Stimulated activated naive CD4-positive, alpha-beta T cell treated with Interleukin-2 at 50 U/mL for 16 hours (primary cell): ENCODE results near the gene NFIX.

Experiments
- DNase-seq: peaks from one replicate; lab custom pipeline; 2025; lab: John Stamatoyannopoulos, UW

Gene NFIX

DNA sequence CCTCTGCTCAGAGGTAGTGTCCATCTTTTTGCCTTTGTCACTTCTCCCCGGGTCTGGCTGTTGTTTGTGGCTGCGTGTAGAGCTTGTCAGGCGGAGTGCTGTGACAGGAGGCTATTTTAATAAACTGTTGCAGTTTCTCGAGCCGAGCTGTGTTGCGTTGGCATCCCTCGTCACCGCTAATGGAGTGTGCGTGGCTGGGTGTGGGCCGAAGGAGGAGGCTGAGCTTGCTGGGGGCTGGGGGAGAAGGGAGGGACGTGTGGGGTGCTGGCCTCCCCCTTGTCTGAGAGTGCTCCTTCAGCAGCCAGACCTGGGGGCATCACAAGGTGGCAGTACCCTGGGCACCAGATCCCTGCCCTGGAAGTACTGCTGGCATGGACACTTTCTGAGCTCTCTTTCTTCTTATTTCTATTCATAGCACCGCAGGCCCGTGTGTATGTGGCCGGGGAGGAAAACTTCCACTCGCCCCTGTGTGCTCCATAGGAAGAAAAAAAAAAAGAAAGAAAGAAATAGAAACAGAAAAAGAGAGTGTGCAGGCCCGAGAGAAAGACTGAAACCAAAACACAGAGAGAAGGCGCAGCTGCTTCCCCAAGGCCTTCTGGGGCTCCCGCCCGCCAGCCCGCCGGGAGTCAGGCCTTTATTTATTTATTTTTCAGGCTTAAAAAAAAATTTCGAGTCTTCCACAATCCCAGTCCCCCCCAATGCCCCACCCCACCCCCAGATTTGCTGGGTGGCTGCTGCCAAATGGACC lies 27.0 kb downstream of the NFIX start:
- DNase-seq = no peak

DNA sequence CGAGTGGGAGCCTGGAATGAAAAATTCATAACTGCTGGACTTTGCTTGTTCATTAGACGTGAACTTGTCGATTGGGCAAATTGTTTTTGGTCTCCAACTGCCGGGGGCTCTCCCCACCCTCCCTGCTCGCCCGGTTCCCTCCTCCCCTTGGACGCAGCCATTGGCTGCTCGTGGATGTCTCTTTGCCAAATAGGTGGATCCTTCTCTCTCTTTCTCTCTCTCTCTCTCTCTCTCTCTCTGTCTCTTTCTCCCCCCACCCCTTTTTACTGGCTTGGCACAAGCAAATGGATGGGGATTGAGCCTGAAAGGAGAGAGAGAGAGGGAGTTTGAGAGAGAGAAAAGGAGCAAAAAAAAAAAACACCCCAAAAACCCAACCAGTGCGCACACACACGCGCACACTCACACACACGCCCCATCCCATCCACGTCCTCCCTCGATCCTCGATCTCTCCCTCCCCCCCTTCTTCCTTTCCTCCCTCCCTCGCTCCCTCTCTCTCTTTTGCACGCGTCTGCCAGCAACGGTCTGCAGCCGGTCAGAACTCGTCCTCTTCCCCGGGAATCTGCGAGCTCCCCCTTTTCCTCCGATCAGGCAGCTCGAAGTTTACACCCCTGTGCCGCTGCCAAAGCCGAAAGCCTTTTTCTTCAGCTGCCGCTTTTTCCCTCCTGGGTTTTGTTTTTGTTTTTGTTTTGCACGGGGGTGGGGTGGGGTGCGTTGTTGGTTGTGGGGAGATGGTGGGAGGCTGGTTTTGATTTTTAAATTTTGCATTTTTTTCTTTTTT lies 27.8 kb downstream of the NFIX start:
- DNase-seq = no peak

DNA sequence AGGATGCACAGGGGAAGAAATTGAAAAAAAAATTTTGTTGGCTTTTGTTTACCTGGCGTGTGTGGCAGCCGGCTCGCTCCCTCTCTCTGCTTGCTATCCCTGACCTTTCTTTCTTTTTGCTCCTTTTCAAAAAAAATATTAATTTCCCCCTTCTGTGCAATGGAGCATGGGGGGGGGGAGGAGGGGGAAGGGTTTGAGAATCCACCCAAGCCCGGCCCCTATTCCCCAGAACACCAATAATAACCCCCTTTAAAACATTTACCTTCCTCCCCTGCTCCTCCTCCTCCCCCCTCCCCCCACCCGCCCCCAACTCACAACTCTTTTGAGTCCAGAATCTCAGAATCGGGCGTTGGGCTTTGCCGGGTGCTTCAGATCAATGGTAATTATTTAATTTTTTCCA lies 28.4 kb downstream of the NFIX start:
- DNase-seq = no peak

DNA sequence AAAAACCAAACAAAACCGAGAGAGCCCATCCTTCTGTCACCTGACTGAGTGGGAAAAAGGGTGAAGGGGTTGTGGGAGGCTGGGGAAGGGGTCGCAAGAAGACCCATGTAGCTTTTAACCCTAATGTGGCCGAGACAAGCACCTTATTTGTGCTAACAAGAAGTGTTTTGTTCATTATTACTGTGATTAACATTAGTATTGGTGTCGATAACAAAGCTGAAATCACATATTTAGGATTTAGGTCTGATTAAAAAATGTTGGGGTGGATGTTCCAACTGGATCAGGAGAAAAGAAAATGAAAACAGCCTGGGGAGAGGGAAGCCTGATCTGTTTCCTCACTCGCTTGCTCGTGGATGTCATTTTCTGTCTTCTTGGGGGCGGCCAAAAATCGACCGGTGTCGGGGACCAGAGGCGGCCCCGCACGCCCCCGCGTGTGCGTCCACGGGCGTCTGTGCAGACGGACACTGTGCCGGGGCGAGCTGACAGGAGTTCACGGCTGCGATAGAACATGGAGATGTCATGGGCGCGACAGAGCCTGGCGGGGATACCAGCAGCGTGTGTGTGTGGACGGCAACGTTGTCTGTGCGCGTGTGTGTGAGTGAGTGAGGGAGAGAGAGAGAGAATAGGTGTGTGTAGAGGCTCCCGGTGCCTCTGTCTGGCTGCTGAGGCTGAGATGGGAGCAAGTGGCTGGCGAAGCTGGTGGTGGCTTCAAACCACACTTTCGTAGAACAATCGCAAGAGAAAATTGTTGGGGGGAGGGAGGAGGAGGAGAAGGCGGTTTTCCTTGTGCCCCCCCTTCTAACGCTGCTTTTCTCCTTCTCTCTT lies 29.1 kb downstream of the NFIX start:
- DNase-seq = no peak

DNA sequence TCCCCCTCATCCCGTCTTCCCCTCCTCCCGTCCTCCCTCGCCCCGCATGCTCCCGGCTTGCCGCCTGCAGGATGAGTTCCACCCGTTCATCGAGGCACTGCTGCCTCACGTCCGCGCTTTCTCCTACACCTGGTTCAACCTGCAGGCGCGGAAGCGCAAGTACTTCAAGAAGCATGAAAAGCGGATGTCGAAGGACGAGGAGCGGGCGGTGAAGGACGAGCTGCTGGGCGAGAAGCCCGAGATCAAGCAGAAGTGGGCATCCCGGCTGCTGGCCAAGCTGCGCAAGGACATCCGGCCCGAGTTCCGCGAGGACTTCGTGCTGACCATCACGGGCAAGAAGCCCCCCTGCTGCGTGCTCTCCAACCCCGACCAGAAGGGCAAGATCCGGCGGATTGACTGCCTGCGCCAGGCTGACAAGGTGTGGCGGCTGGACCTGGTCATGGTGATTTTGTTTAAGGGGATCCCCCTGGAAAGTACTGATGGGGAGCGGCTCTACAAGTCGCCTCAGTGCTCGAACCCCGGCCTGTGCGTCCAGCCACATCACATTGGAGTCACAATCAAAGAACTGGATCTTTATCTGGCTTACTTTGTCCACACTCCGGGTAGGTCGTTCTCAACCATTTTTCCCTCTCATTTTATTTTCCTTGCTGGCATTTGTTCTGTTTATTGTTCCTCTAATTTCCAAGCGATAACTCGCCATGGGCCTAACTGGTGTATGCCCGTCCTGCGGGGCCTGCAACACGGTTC lies 29.8 kb downstream of the NFIX start:
- no peak for DNase-seq

DNA sequence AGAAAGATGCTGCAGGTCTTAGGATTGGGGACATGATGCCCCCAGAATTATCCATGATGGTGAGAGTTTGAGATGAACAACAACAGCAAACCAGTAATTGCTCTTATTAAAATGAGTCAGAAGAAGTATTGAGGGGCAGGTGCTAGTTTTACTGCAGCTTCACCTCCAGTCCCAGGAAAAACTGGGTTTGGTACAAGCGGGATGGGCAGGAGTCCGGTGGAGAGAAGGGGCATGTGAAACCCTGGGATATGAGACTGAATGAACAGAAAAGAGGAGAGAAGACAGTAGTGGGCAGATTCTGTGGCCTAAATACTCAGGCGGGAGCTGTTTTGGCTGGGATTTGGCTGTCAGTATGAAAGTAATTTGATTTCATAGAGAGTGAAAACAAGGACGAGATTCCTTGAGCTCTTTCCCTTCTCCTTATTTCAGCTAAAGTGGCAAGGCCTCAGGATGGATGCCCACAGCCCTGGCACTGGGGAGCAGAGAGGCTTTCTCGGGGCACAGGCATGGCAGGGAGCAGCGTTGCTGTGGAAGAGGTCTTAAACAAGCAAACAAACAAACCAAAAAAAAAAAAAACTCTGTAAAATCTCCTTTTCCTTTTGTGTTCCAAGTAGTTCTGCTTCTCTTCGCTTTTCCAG lies 30.7 kb downstream of the NFIX start:
- no peak for DNase-seq

DNA sequence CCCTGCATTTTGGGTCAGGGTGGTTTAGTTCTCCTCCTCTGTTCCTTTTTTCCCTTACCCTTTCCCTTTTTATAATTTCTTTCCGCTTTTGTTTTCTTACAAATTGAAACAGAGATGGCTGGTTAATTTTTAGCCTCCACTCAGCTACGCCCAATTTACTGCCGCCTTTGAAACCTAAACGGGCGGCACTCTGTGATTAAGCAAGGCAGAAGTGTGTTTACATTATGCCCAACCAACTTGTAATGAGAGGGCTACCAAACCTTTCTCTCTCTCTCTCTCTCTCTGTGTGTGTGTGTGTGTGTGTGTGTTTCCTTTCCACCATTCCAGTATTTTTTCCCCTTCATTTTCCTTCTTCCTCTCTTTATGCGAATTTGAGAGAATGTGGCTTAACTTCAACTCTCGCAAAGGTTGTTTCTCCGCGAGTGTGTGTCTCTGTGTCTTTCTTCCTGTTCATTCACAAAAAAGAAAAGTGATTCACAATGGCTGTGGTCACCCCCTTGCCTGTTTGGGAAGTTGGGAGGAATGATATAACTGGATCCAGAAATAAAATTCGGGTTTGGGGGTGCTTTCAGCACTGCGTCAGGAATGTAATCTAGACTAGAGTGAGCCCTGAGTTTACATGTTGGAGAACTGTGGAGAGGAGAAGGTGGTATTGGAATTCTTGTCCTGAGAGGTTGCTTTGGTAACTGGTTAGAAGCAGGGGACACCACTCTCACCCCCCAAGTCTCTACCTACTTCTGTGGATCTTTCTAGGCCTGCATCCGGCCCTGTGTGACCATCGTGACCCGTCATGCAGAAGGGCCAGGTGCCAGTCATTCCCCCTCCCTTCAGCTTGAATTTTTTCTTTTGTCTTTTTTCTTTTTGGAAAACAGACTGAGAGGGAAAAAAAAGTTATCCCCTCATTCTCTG lies 31.4 kb downstream of the NFIX start:
- DNase-seq = no peak

DNA sequence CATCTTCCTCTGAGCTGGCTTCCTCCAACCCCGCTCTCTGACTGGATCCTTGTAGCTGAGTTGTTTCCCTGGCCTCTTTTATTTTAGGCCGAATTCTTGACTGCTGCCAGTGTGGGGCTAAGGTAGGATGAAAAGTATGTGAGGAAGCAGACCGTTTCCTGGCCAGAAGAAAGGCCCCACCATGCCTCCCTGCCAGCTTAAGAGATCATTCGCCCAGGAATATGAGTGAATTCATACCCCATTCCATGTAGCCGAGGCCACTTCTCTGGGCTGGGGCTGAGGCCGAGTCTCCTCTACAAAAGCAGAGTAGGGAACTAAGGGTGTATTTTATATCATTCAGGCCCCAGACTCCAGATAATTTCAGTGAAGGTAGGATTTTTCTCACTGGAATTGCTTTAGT lies 32.3 kb downstream of the NFIX start:
- no peak for DNase-seq

DNA sequence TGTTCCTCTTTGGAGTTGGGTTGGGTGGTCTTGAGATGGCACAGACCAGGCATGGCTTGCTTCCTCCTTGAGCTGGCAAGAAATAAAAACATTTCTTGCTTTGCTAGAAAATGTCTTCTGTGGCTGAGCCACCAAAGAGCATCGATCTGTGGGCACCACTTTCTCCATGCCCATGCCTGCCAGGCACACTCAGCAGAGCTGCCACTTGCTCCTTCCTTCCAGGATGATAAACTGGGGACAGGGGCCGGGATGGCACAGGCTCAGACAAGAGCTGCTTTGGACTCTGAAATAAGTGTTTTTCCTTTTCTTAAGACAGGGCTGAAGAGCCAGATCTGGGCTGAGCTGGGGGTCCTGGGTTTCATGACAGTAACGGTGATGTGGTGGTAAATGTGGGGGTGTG lies 32.8 kb downstream of the NFIX start:
- no peak for DNase-seq

DNA sequence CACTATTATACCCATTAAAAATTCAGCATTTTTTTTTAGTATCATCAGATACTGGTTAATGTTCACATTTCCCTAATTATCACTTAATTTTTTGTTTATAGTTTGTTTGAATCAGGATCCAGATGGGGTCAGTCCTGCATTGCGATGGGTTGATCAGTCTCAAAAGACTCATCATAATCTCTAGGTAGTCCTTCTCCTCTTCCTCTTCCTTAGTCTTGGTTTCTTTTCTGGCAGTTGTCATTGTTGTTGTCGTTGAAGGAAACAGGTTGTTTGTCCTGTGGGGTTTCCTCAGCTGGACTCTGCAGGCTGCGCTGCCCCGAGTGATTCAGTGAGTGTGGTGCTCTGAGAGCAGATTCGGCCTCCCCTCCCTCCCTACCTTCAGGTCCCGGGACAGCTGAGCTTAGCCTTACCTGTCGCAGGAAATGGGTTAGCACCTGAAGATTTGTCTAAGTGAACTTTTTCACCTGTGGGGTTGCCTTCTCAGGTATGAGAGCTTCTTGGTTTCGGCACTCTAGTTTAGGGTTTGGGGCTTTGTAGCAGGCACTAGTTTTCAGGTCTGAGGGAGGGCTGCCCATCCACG lies 34.1 kb downstream of the NFIX start:
- no peak for DNase-seq

DNA sequence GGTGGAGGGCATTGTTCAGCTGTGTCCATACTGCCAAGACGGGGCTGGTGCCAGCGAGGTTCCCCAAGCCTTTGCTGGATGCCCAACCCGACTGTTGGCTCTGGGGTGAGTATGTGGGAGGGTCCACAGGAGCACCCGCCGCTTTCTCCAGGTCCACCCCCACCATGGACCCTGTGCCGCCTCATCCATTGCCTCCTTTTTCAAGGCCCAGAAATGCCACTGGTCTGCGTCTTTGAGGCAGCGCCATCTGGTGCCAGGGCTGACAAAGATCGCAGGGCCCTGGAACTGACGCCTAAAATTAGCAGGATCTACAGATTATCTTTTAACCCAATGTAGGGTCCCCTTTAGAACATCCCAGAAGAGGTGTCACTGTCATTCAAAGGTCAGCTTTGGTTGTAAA lies 34.6 kb downstream of the NFIX start:
- DNase-seq = no peak

DNA sequence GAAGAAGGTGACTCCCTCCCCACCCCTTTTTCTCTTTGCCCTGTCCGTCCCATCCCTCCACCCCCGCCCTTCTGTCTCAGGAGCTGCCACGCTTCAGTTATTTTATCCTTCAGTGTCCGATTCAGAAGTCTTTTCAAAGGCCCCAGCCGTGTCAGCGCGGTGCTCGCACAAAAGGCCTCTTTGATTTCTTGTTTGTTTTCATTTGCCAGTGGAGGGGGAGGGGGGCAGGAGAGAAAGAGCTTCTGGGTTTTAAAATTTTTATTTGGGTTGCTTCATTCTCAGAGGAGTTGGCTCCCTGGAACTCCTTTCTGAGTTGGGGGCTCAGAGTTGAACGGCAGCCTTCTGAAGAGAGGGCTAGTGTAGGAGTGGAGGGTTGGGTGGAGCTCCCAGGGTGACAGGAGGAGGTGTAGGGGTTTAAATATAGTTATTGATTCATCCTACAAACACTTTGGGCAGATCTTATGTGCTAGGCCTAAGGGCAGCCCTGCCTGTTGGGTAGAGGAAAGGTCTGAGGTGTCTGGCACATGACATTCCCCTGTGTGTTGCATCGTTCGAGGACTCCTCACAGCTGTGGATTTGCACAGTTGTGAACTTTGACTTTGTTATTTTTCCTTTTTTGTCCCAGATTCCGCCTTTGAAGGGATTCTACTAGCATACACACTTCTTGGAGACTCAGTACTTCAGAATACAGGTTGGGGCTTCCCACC lies 36.8 kb downstream of the NFIX start:
- no peak for DNase-seq

DNA sequence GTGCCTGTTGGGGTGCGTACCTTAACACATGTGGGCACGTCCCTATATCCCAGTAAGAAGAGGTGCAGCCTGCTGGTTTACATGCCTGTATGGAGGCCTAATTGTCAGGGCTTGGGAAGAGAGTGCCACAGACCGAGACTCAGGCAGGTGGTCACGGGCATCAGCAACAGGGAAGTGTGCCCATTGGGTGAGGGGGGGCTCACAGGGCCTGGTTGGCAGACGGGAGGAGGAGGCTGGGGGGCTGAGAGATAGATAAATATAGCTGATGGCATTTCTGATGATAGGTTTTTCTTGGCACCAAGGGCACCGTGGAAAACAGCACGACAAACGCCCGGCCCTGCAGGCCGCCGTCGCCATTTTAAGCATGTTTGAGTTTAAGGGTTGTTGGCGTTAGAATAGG lies 37.6 kb downstream of the NFIX start:
- no peak for DNase-seq

DNA sequence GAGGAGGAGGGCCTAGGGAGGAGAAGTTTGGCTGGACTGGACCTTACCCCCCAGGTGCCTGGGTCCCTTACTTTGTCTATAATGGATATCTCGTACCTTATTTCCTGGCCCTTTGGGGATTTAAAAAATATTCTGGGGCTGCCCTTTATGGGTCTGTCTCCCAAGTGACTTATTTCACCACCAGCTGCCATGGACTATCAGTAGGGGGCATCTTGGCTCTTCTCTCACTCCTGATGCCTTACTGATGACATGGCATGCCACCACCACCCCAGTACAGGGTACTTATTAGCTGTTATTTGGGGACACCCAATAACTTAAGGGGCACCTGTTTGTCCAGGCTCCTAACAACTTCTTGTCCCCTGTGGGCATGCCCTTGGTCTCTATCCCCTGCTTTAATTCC lies 38.0 kb downstream of the NFIX start:
- no peak for DNase-seq

DNA sequence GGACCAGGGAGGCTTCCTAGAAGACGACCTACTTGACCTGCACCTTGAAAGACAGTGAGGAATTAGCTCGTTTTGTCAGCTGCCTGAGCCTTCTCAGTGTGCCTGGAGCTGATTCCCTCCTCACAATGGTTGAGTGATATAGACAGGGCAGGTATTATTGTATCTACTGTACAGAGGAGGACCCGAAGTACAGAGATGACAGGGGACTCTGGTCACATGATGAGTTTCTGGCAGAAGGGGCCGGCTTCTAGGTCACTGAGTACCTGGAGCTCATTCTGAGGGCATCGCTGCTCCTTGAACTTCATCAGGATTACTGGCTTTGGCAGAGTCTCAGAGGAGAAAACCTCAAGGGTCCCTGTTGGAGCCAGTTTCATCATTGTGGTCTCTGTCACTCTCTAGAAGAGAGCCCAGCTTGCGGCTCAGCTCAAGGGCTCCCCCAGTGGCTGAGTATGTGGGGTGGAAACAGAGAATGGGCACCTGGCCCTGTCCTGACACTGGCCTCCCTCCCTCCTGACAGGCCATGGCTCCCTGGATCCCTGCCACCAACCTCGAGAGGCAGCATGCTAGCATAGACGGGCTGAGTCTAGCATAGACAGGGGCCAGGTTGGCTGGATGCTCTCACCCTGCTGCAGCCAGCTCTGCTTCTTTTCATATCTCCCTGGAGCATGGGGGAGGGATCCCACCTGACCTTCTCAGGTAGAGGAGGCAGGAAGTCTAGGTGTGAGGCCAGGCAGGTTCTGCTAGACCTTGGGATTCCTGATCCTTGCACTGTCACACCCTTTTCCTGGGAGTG lies 38.7 kb downstream of the NFIX start:
- peak; percentile 22 for DNase-seq

DNA sequence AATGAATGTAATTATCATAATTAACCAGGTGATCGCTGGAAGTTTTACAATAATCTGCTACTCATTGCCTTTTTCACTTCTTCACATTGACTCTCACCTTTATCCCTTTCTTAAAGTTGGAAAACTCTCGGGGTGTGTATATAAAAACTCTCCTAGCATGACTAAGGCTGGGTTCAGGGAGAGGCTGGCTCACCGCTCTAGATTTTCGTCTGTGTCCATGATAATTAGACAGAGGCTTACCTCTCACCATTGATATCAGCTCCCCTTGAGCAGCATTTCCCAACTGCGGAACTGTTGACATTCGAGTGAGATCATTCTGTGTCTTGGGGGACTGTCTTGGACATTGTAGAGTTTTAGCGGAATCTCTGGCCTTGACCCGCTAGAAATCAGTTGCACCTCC lies 39.4 kb downstream of the NFIX start:
- DNase-seq = no peak

DNA sequence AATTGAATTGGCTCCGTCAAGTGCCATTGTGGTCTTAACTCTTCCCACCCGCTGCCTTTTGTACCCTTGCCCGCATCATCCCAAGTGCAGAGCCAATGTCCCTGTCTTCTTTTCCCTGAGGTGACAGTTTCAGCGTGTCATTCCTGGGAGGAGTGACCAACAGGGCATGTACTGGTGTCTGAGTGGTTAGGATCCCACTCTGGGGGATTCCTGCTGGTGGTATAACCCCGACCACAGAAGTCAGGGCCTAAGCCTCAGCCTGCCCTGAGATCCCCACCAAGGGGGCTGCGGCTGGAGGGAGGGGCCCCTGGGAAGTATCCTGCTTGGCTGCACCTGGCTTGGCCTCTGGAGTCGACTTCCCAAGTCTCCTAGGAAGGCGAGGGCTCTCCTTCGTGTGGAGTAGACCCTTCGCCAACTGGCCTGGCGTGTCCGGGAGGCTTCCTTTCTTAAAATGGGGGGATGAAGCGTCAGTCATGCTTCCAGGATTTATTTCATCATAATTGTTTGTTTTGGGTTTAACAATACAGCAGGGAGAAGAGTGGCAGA lies 40.6 kb downstream of the NFIX start:
- DNase-seq = no peak

DNA sequence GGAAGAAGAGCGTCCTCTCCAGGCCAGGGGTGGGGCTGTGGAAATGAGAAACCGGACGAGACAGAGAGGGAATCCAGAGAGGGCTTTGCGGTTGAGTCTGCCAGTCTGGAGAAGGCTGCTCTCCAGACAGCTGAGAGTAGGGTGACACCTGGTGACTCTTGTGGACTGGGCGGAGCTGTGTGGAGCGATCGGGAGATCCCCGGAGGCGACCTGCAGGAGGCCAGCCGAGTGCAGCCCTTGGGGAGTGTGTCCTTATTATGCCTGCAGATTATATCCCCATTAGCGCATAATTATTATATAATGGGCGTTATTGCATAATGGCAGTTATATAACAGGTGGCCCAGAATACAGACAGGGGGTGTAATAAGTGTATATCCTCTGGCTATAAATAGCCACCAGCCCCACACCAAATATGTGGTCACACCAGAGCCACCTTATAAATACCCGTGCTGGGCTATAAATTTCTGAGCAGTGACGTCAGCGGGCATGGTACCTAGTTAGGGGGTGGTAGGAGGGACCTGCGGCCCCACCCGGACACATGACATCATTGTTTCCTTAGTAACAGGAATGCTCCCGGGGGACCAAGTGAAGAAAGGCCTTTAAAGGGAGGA lies 41.2 kb downstream of the NFIX start:
- DNase-seq = no peak
